ENCODE data around the gene FRY. TPM values are rescaled to one million over a fixed set of nuclear protein-coding genes. Genes with fewer than 3 reads are reported as not detected.

FRY gene
- total RNA-seq, 4 donors from 2014 or later, result 99.5 to 285 (median 158) TPM

DNA sequence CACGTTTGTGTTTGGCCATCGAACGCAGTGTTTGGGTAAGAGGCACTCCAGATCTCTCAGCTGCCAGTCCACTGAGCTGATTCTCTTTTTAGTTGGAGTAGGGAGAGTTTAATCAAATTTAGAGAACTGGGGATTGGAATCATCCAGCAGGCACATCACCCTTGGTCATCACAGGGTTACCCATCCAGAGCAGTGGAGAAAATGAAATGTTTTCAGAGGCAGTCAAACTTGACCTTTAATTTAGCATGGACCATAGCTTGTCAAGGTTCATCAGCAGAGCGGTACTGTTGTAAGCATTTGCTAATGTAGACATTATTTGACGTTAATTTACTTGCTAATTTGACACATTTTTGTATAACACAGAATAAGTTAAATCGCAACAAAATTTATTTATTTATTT, 18.4 kb upstream of the FRY start:
- H3K27ac ChIP-seq, result no peak overlapping the region
- H3K4me3 ChIP-seq, result no peak overlapping the region
- no peaks in the 10 kb centered on the region for H3K27me3 ChIP-seq
- TF ChIP-seq POLR2A (IDR thresholded peaks at IDR 0.05) (no peak), POLR2AphosphoS5 (IDR thresholded peaks at IDR 0.05) (no peak), EP300 (IDR thresholded peaks at IDR 0.05) (no peak)
- TF ChIP-seq, protein P1, sequence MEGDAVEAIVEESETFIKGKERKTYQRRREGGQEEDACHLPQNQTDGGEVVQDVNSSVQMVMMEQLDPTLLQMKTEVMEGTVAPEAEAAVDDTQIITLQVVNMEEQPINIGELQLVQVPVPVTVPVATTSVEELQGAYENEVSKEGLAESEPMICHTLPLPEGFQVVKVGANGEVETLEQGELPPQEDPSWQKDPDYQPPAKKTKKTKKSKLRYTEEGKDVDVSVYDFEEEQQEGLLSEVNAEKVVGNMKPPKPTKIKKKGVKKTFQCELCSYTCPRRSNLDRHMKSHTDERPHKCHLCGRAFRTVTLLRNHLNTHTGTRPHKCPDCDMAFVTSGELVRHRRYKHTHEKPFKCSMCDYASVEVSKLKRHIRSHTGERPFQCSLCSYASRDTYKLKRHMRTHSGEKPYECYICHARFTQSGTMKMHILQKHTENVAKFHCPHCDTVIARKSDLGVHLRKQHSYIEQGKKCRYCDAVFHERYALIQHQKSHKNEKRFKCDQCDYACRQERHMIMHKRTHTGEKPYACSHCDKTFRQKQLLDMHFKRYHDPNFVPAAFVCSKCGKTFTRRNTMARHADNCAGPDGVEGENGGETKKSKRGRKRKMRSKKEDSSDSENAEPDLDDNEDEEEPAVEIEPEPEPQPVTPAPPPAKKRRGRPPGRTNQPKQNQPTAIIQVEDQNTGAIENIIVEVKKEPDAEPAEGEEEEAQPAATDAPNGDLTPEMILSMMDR (IDR thresholded peaks at IDR 0.05), result no peak
- no peaks in the 10 kb centered on the region for H3K36me3 ChIP-seq
- no peaks in the 10 kb centered on the region for H3K9me3 ChIP-seq
- peaks cover 0 to 19% (median 4%) of the 10 kb centered on the region in 3 donors for H3K4me1 ChIP-seq
- WGBS, 2 donors (ENCODE audit: low coverage in 1 of 2), result 87 to 93% methylated on average over 4 to 5 of the region's 6 CpGs
- no peak for ATAC-seq

DNA sequence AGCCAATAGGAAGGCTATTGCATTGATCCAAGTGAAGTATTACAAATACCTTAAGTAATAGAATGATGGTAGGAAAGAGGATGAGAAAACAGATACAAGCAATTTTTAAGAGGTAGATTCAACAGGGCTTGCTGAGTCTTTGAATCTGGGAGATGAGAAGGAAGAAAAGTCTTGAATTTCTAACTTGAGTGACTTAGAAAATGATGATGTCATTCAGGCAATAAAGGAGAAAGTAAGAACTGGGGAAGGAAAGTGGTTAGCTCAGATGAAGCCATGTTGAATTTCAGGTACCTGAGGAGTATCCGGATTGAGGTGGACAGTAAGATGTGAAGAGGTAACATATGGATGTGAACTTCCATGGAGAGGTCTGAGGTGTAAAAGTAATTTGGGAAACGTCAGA, 15.5 kb upstream of the FRY start:
- WGBS, 2 donors (ENCODE audit: low coverage in 1 of 2), result 76 to 78% methylated on average over 2 of the region's 2 CpGs
- no peak overlapping the region for H3K4me3 ChIP-seq

DNA sequence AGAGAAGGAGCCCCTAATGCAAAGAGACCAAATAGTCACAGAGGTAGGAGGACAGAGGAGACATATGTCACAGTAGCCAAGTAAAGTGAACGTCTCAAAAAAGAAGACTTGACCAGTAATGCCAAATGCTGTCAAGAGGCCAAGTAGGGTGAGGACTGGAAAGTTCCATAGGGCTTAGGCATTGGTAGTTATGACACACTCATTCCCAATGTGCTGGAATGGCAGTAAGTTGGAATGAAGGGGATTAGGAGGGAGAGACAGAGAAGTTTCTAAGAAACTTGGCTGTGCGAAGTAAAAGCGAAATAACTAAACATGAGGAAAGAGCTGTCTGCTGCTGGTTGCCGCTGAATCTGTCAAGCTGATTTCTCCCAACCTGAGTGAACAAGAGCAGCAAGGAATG, 14.9 kb upstream of the FRY start:
- no peaks in the 10 kb centered on the region for H3K9me3 ChIP-seq
- H3K4me1 ChIP-seq, result no peaks in the 10 kb centered on the region
- H3K4me3 ChIP-seq, result no peak overlapping the region
- no peaks in the 10 kb centered on the region for H3K36me3 ChIP-seq
- no peaks in the 10 kb centered on the region for H3K27me3 ChIP-seq
- 79 to 80% methylated on average over 4 of the region's 4 CpGs for WGBS, 2 donors (ENCODE audit: low coverage in 1 of 2)
- no peak for ATAC-seq
- no peak for TF ChIP-seq EP300 (IDR thresholded peaks at IDR 0.05)
- peak; percentile 70 for TF ChIP-seq POLR2AphosphoS5 (IDR thresholded peaks at IDR 0.05)
- H3K27ac ChIP-seq, result no peak overlapping the region

More for the DNA sequence above, 15.5 kb upstream of the FRY start:
- TF ChIP-seq POLR2AphosphoS5 (IDR thresholded peaks at IDR 0.05) (no peak), EP300 (IDR thresholded peaks at IDR 0.05) (no peak), POLR2A (IDR thresholded peaks at IDR 0.05) (no peak)
- TF ChIP-seq, protein P1 (IDR thresholded peaks at IDR 0.05), result no peak
- Histone ChIP-seq H3K27ac (no peak overlapping the region), H3K4me1 (peaks cover 0 to under 1% (median 0%) of the 10 kb centered on the region in 3 donors), H3K27me3 (no peaks in the 10 kb centered on the region), H3K36me3 (no peaks in the 10 kb centered on the region), H3K9me3 (no peaks in the 10 kb centered on the region)
- no peak for ATAC-seq

GRCh38 chr13:32017474-32017873, 14.1 kb upstream of the FRY start:
- Histone ChIP-seq H3K27me3 (no peaks in the 10 kb centered on the region), H3K9me3 (no peaks in the 10 kb centered on the region), H3K4me1 (peaks cover 0 to 7% (median 0%) of the 10 kb centered on the region in 3 donors), H3K4me3 (no peak overlapping the region), H3K36me3 (no peaks in the 10 kb centered on the region), H3K27ac (no peak overlapping the region)
- ATAC-seq, result no peak
- 91 to 92% methylated on average over 6 of the region's 6 CpGs for WGBS, 2 donors (ENCODE audit: low coverage in 1 of 2)
- TF ChIP-seq POLR2AphosphoS5 (IDR thresholded peaks at IDR 0.05) (no peak), EP300 (IDR thresholded peaks at IDR 0.05) (no peak), POLR2A (IDR thresholded peaks at IDR 0.05) (no peak)
- TF ChIP-seq, protein P1 (IDR thresholded peaks at IDR 0.05), result no peak

DNA sequence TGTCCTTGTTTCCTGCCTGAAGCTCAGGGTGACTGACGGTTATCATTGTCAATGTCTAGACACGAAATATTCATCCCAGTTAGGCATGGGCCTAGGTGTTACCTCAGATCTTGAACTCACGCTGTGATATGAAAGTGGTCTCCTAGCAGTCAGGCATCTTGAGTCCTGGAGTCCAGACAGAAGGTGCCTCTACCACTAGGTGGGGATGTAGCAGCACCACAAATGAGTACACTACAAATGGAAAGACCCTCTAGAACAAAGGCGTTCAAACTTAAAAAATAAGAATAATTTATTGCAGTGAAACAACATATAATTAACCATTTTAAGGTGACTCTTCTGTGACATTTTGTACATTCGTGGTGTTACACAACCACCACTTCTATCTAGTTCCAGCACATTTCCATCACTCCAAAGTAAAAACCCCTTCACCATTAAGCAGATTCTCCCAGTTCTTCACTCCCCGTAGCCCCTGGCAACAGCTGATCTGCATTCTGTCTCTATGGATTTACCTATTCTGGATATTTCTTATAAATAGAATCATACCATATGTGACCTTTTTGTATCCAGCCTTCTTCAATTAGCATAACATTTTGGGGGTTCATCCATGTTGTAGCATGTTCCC, 11.9 kb upstream of the FRY start:
- TF ChIP-seq, protein P1 (IDR thresholded peaks at IDR 0.05), result peak; percentile 53 to 81 (median 61)
- no peak for TF ChIP-seq EP300 (IDR thresholded peaks at IDR 0.05)
- WGBS, 2 donors (ENCODE audit: low coverage in 1 of 2), result 27 to 29% methylated on average over 3 to 6 of the region's 6 CpGs
- ATAC-seq, result no peak
- Histone ChIP-seq H3K9me3 (no peaks in the 10 kb centered on the region), H3K27ac (no peak overlapping the region), H3K4me3 (no peak overlapping the region), H3K27me3 (no peaks in the 10 kb centered on the region), H3K4me1 (peaks cover 0 to 14% (median 0%) of the 10 kb centered on the region in 3 donors), H3K36me3 (no peaks in the 10 kb centered on the region)

Measured in gastroesophageal sphincter (tissue), 4 donors.